K562 (cell line): ENCODE results near the gene ARHGAP18. TPM values are rescaled to one million over a fixed set of nuclear protein-coding genes. Genes with fewer than 3 reads are reported as not detected.

ENCODE experiments used
- ATAC-seq: fragments of 200-7000 bp; cut with Tn5 transposase; 3 replicates; pipeline ENCODE4 v1.9.1; 2020; ENCODE audit warnings: moderate library complexity
- BruUV-seq: library from RNA; stranded (reverse); fragments of 400-500 nt; replicated peaks from 2 replicates; lab custom pipeline; 2021; lab: Mats Ljungman, UMichigan
- CTCF ChIA-PET: fragments of 300-600 bp; formaldehyde crosslinking; extraction: SDS; loops from one replicate; lab custom pipeline; 2021; ENCODE audit warnings: low intra/inter-chr PET ratio; lab: Yijun Ruan, JAX
- POLR2A ChIA-PET: fragments of 300-600, 350-650 bp; sonication (Branson Sonifier 250); formaldehyde crosslinking; extraction: SDS; loops from one replicate; lab custom pipeline; 2021; ENCODE audit warnings: antibody characterized with exemption, inconsistent platforms; lab: Yijun Ruan, JAX
- DNase-seq, 4 experiments: peaks; one replicate each; pipeline versions ENCODE4 v3.0.0 to v3.0.0-alpha.2; 2011 to 2018; ENCODE audit warnings: low spot score in 3 of 4, mixed read lengths in 3 of 4; ENCODE audit errors: extremely low read depth in 1 of 4
- FAIRE-seq: peaks from 2 replicates; lab custom pipeline; 2011; peaks lifted over from hg19 to GRCh38; lab: Jason Lieb, UNC
- H2AFZ ChIP-seq: 2 replicates; pipeline ENCODE4 v1.6.0; 2011; ENCODE audit warnings: low read depth, low read length, control low read depth, inconsistent platforms
- H3K27ac ChIP-seq: fragments of 200-600 bp; 3 replicates; pipeline ENCODE4 v1.8.0; 2011; ENCODE audit warnings: low read depth, mild to moderate bottlenecking, control low read depth, inconsistent platforms, low read length, moderate library complexity, mixed read lengths; ENCODE audit errors: extremely low read depth
- H3K27me3 ChIP-seq, 2 experiments: fragments of 300-600 bp in 1 of 2; 2 replicates in 1 of 2; 3 replicates in 1 of 2; pipeline versions ENCODE4 v1.6.0 to v1.8.0; 2011; ENCODE audit warnings: inconsistent platforms in 2 of 2, low read length in 2 of 2, mild to moderate bottlenecking in 1 of 2, mixed read lengths in 1 of 2, moderate library complexity in 1 of 2; ENCODE audit not compliant: control insufficient read depth in 2 of 2, insufficient read depth in 2 of 2
- H3K36me3 ChIP-seq: fragments of 300-600 bp; 3 replicates; pipeline ENCODE4 v1.8.0; 2011; ENCODE audit warnings: mild to moderate bottlenecking, low read length, inconsistent platforms; ENCODE audit not compliant: control insufficient read depth, insufficient read depth
- H3K4me1 ChIP-seq, 2 experiments: fragments of 200-600 bp in 1 of 2; replicated peaks in 1 of 2; 2 replicates in 1 of 2; 3 replicates in 1 of 2; pipeline versions ENCODE4 v1.5.1 to v1.8.0; 2011; ENCODE audit warnings: inconsistent platforms in 2 of 2, low read length in 2 of 2, mild to moderate bottlenecking in 1 of 2, mixed read lengths in 1 of 2, moderate library complexity in 1 of 2; ENCODE audit not compliant: control insufficient read depth in 2 of 2, insufficient read depth in 2 of 2
- H3K4me2 ChIP-seq: 2 replicates; pipeline ENCODE4 v1.6.1; 2011; ENCODE audit warnings: low read length, control low read depth, inconsistent platforms, mixed read lengths; ENCODE audit not compliant: insufficient read depth
- H3K4me3 ChIP-seq: fragments of 200-600 bp; sonication (generic), shearing (Covaris generic); 2 replicates; pipeline ENCODE4 v1.5.1; 2016; ENCODE audit warnings: control low read depth, inconsistent platforms
- H3K79me2 ChIP-seq: fragments of 200-600 bp; 3 replicates; pipeline ENCODE4 v1.8.0; 2011; ENCODE audit warnings: low read length, inconsistent platforms; ENCODE audit not compliant: control insufficient read depth, insufficient read depth
- H3K9ac ChIP-seq, 2 experiments: 2 replicates each; pipeline versions ENCODE4 v1.6.0 to v1.6.1; 2011; ENCODE audit warnings: low read depth in 2 of 2, low read length in 2 of 2, control low read depth in 1 of 2, inconsistent platforms in 1 of 2, mild to moderate bottlenecking in 1 of 2, mixed read lengths in 1 of 2; ENCODE audit not compliant: insufficient read depth in 1 of 2
- H3K9me1 ChIP-seq: one replicate; pipeline ENCODE4 v1.6.0; 2011; ENCODE audit warnings: inconsistent platforms, mild to moderate bottlenecking, low read length, moderate library complexity; ENCODE audit not compliant: control insufficient read depth, insufficient read depth
- H3K9me3 ChIP-seq: replicated peaks from 2 replicates; pipeline ENCODE4 v1.5.1; 2011; ENCODE audit warnings: low read depth, low read length, inconsistent platforms; ENCODE audit not compliant: control insufficient read depth, insufficient read depth
- H4K20me1 ChIP-seq: replicated peaks from 2 replicates; pipeline ENCODE4 v1.6.1; 2011; ENCODE audit warnings: low read length, inconsistent platforms, mixed read lengths; ENCODE audit not compliant: control insufficient read depth, insufficient read depth
- E2F5 ChIP-seq: sonication (generic); formaldehyde crosslinking; IDR thresholded peaks from 2 replicates; pipeline ENCODE4 v1.8.0; 2022; ENCODE audit warnings: mild to moderate bottlenecking, missing genetic modification reagents
- GABPB1 ChIP-seq: sonication (generic); formaldehyde crosslinking; IDR thresholded peaks from 2 replicates; pipeline ENCODE4 v1.8.0; 2022; ENCODE audit warnings: mild to moderate bottlenecking, missing genetic modification reagents
- IFI16 ChIP-seq: fragments of 250-450 bp; sonication (Bioruptor Pico); IDR thresholded peaks from 2 replicates; pipeline ENCODE4 v2.1.2; 2022; ENCODE audit warnings: mild to moderate bottlenecking, inconsistent platforms
- MXI1 ChIP-seq: IDR thresholded peaks from 2 replicates; pipeline ENCODE4 v1.6.1; 2011; ENCODE audit warnings: low read depth, mild to moderate bottlenecking, improper control_type of control experiment, low read length
- PHTF2 ChIP-seq: fragments of 250-450 bp; sonication (Bioruptor Pico); IDR thresholded peaks from 2 replicates; pipeline ENCODE4 v1.5.0; 2021; ENCODE audit warnings: mild to moderate bottlenecking
- RERE ChIP-seq: sonication (generic); formaldehyde crosslinking; IDR thresholded peaks from 2 replicates; pipeline ENCODE4 v1.8.0; 2023; ENCODE audit warnings: missing genetic modification reagents, mild to moderate bottlenecking, borderline replicate concordance
- TEAD4 ChIP-seq, 2 experiments: sonication (generic) in 1 of 2; formaldehyde crosslinking in 1 of 2; IDR thresholded peaks; 2 replicates each; pipeline versions ENCODE4 v1.6.1 to v1.8.0; 2012 to 2022; ENCODE audit warnings: borderline replicate concordance in 1 of 2, inconsistent platforms in 1 of 2, low read length in 1 of 2, mild to moderate bottlenecking in 1 of 2, missing genetic modification reagents in 1 of 2
- U2AF2 ChIP-seq: fragments of 200-400 bp; formaldehyde crosslinking; optimal IDR thresholded peaks from 2 replicates; pipeline ENCODE3; 2017; ENCODE audit warnings: low read depth, mild to moderate bottlenecking, low read length
- ZBTB49 ChIP-seq: sonication (generic); formaldehyde crosslinking; IDR thresholded peaks from 2 replicates; pipeline ENCODE4 v1.8.0; 2022; ENCODE audit warnings: missing genetic modification reagents, mild to moderate bottlenecking, borderline replicate concordance
- ZNF146 ChIP-seq: IDR thresholded peaks from one replicate; pipeline ENCODE4 v1.6.1; 2018; ENCODE audit warnings: missing compliant biosample characterization; ENCODE audit not compliant: unreplicated experiment
- ZNF280B ChIP-seq: fragments of 250-450 bp; sonication (Bioruptor Pico); IDR thresholded peaks from 2 replicates; pipeline ENCODE4 v1.5.1; 2021; ENCODE audit warnings: mild to moderate bottlenecking
- ZNF41 ChIP-seq: fragments of 250-450 bp; sonication (Bioruptor Pico); conservative IDR thresholded peaks from 2 replicates; pipeline ENCODE4 v1.4.0; 2020; ENCODE audit warnings: mild to moderate bottlenecking
- ZNF644 ChIP-seq: fragments of 200-800 bp; sonication (Bioruptor generic); IDR thresholded peaks from 2 replicates; pipeline ENCODE4 v1.6.1; 2016; ENCODE audit warnings: low read depth, missing genetic modification characterization, missing compliant biosample characterization
- in situ Hi-C: fragments of 300-500 bp; cut with MboI; formaldehyde crosslinking; loops from 4 replicates; pipeline ENCODE4 v1.15.0; 2018; ENCODE audit warnings: inconsistent platforms, mixed read lengths
- intact Hi-C: fragments of 100-400 bp; cut with micrococcal nuclease; formaldehyde crosslinking; loops from 2 replicates; pipeline ENCODE4 v1.14.2; 2022
- polyA plus RNA-seq, 8 experiments: library from polyadenylated mRNA; depleted of rRNA in 4 of 8; stranded (reverse) in 5 of 8; unstranded in 3 of 8; fragments of >200 nt; fragmentation: Nextera tagmentation in 2 of 8; fragmentation: Illumina TruSeq in 1 of 8; extraction: Ambion mirVana in 2 of 8; extraction: Trizol in 1 of 8; gene quantifications; 2 replicates each; pipeline versions ENCODE4 v1.2.1 to v1.2.3, GENCODE V29; 2011 to 2014; ENCODE audit warnings: inconsistent platforms in 1 of 8, missing spikeins in 1 of 8
- total RNA-seq, 7 experiments: library from RNA; depleted of rRNA in 6 of 7; stranded (reverse); fragments of >200 nt in 6 of 7; fragmentation: Illumina TruSeq in 2 of 7; extraction: Trizol in 2 of 7; gene quantifications; 2 replicates each; pipeline versions ENCODE4 v1.2.1 to v1.2.3, GENCODE V29; 2011 to 2021; ENCODE audit warnings: low replicate concordance in 1 of 7

The ARHGAP18 gene
- total and polyA plus RNA-seq, 9 of the 15 experiments (the other 6 are each of a cell fraction or from before 2014, with no cell fraction given) = 13.3 to 29.7 (median 21.1) TPM

- no peak for FAIRE-seq
- no peak overlapping the region for H3K4me3 ChIP-seq
- CTCF ChIA-PET = no interaction called here
- no peak for TF ChIP-seq MXI1
- TF ChIP-seq ZBTB49 = no peak
- TF ChIP-seq TEAD4 (IDR thresholded peaks at IDR 0.05; ENCODE audit: low read length) = no peak
- no peak for TF ChIP-seq TEAD4 (CRISPR knock-in tag; IDR thresholded peaks at IDR 0.05; ENCODE audit: borderline replicate concordance)
- TF ChIP-seq GABPB1 (CRISPR knock-in tag) = no peak
- TF ChIP-seq U2AF2 = no peak
- no peak for TF ChIP-seq ZNF146
- TF ChIP-seq ZNF280B = no peak
- TF ChIP-seq ZNF41 (CRISPR knock-in tag) = no peak
- no peak for TF ChIP-seq ZNF644 (tag)
- no peak for TF ChIP-seq RERE (CRISPR knock-in tag)
- TF ChIP-seq E2F5 = no peak
- no peak for TF ChIP-seq IFI16
- TF ChIP-seq PHTF2 = no peak
Measured at GRCh38 chr6:129638686-129639085, 71.3 kb downstream of the ARHGAP18 start.

More at GRCh38 chr6:129638686-129639085, 71.3 kb downstream of the ARHGAP18 start:
- no peaks in the 10 kb centered on the region for H3K9me3 ChIP-seq
- in situ Hi-C loops = no loop called here
- H3K4me2 ChIP-seq = no peak overlapping the region
- H3K79me2 ChIP-seq = 0 out of 3 replicates have a peak, but pooled peaks cover 1% of the 10 kb centered on the region
- no peaks in the 10 kb centered on the region for H3K9me1 ChIP-seq
- no peaks in the 10 kb centered on the region for H4K20me1 ChIP-seq
- intact Hi-C loops = no loop called here
- ATAC-seq (no peak), DNase-seq (no peak)
- H3K9ac ChIP-seq = no peak overlapping the region
- H3K27me3 ChIP-seq = no peaks in the 10 kb centered on the region
- no TSS peak for BruUV-seq
- H3K36me3 ChIP-seq = peaks cover 23% of the 10 kb centered on the region
- no peak overlapping the region for H3K27ac ChIP-seq
- H3K4me1 ChIP-seq = no peaks in the 10 kb centered on the region; a peak in 1 of 5 replicates
- POLR2A ChIA-PET = no interaction called here
- no peak overlapping the region for H2AFZ ChIP-seq
